PC-3 (cell line): ENCODE measurements around the gene PLXND1. TPM values are rescaled to one million over a fixed set of nuclear protein-coding genes. Genes with fewer than 3 reads are reported as not detected.

Experiments
- ATAC-seq: fragments of 200-7000 bp; cut with Tn5 transposase; 2 replicates; pipeline ENCODE4 v1.9.1; 2020; ENCODE audit warnings: mild to moderate bottlenecking, moderate library complexity
- BruUV-seq: library from RNA; stranded (reverse); fragments of 400-500 nt; replicated peaks from 2 replicates; lab custom pipeline; 2021; lab: Mats Ljungman, UMichigan
- CTCF ChIA-PET: fragments of 300-600 bp; sonication (Branson Sonifier 250); formaldehyde crosslinking; loops from one replicate; lab custom pipeline; 2022; ENCODE audit warnings: antibody characterized with exemption; lab: Charles Lee
- POLR2A ChIA-PET: fragments of 300-600 bp; sonication (Branson Sonifier 250); formaldehyde crosslinking; loops from one replicate; lab custom pipeline; 2022; ENCODE audit warnings: antibody characterized with exemption; ENCODE audit not compliant: unreplicated experiment; lab: Charles Lee
- DNase-seq: peaks from one replicate; pipeline ENCODE4 v3.0.0-alpha.2; 2015
- H2AFZ ChIP-seq: fragments of 300-600 bp; sonication (generic); 2 replicates; pipeline ENCODE4 v1.6.0; 2016; ENCODE audit warnings: antibody characterized with exemption, low read length
- H3F3A ChIP-seq: fragments of 300-600 bp; sonication (generic); one replicate; pipeline ENCODE4 v1.6.0; 2017; ENCODE audit warnings: antibody characterized with exemption, low read length, control low read depth, mild to moderate bottlenecking; ENCODE audit not compliant: unreplicated experiment
- H3K27ac ChIP-seq: fragments of 300-600 bp; sonication (generic); 2 replicates; pipeline ENCODE4 v1.5.1; 2016; ENCODE audit warnings: mild to moderate bottlenecking, low read length
- H3K27me3 ChIP-seq: fragments of 300-600 bp; sonication (generic); 2 replicates; pipeline ENCODE4 v1.6.1; 2016; ENCODE audit warnings: low read length, mixed read lengths
- H3K36me3 ChIP-seq: fragments of 300-600 bp; sonication (generic); 2 replicates; pipeline ENCODE4 v1.6.1; 2016; ENCODE audit warnings: low read depth, mixed run types, low read length, mixed read lengths
- H3K4me1 ChIP-seq: fragments of 300-600 bp; sonication (generic); 2 replicates; pipeline ENCODE4 v1.5.1; 2016; ENCODE audit warnings: low read length; ENCODE audit not compliant: insufficient read depth
- H3K4me2 ChIP-seq: fragments of 300-600 bp; sonication (generic); 2 replicates; pipeline ENCODE4 v1.6.0; 2016; ENCODE audit warnings: low read length
- H3K4me3 ChIP-seq: fragments of 300-600 bp; sonication (generic); 2 replicates; pipeline ENCODE4 v1.5.1; 2016; ENCODE audit warnings: mild to moderate bottlenecking, low read length, mixed read lengths
- H3K79me2 ChIP-seq: fragments of 300-600 bp; sonication (generic); 2 replicates; pipeline ENCODE4 v1.6.1; 2017; ENCODE audit warnings: low read length, mixed read lengths
- H3K9ac ChIP-seq: fragments of 300-600 bp; sonication (generic); 2 replicates; pipeline ENCODE4 v1.6.0; 2016; ENCODE audit warnings: mild to moderate bottlenecking, low read length
- H3K9me2 ChIP-seq: fragments of 300-600 bp; sonication (generic); replicated peaks from 2 replicates; pipeline ENCODE4 v1.6.1; 2016; ENCODE audit warnings: mixed run types, low read length, mixed read lengths
- H3K9me3 ChIP-seq: fragments of 300-600 bp; sonication (generic); 2 replicates; pipeline ENCODE4 v1.6.1; 2016; ENCODE audit warnings: low read length, mixed read lengths
- H4K20me1 ChIP-seq: fragments of 300-600 bp; sonication (generic); 2 replicates; pipeline ENCODE4 v1.6.1; 2016; ENCODE audit warnings: low read length, mixed read lengths
- CTCF ChIP-seq: fragments of 300-600 bp; sonication (generic); conservative IDR thresholded peaks from 2 replicates; pipeline ENCODE4 v1.5.1; 2017; ENCODE audit warnings: antibody characterized with exemption, low read depth, mild to moderate bottlenecking, low read length
- EZH2 ChIP-seq: fragments of 300-600 bp; sonication (generic); IDR thresholded peaks from one replicate; pipeline ENCODE4 v1.6.1; 2017; ENCODE audit warnings: antibody characterized with exemption, mild to moderate bottlenecking, low read length; ENCODE audit not compliant: unreplicated experiment
- EZH2phosphoT487 ChIP-seq: fragments of 300-600 bp; sonication (generic); IDR thresholded peaks from 2 replicates; pipeline ENCODE4 v1.6.1; 2018; ENCODE audit warnings: mild to moderate bottlenecking, antibody characterized with exemption, low read length, borderline replicate concordance
- intact Hi-C: fragments of 100-400 bp; cut with micrococcal nuclease; formaldehyde crosslinking; loops from 2 replicates; pipeline ENCODE4 v1.9.0; 2023
- total RNA-seq: library from RNA; depleted of rRNA; stranded (reverse); fragments of >200 nt; gene quantifications from 2 replicates; pipeline ENCODE4 v1.2.3, GENCODE V29; 2014

Gene PLXND1
- total RNA-seq, 1 experiment from 2014 or later, result 19.2 TPM

- ChIA-PET CTCF (no interaction called here), POLR2A (no interaction called here)
Measured at GRCh38 chr3:129572603-129573002, 33.9 kb downstream of the PLXND1 start.

GRCh38 chr3:129571605-129572547, 34.6 kb downstream of the PLXND1 start:
- no TSS peak for BruUV-seq
- intact Hi-C loops, result no loop called here
- no peaks in the 10 kb centered on the region for H3F3A ChIP-seq

More at GRCh38 chr3:129572603-129573002, 33.9 kb downstream of the PLXND1 start:
- Histone ChIP-seq H3F3A (no peaks in the 10 kb centered on the region), H3K4me1 (no peaks in the 10 kb centered on the region), H3K27ac (no peak overlapping the region), H3K9me2 (no peaks in the 10 kb centered on the region), H3K4me3 (no peak overlapping the region), H4K20me1 (no peaks in the 10 kb centered on the region), H3K9ac (no peak overlapping the region), H2AFZ (no peak overlapping the region), H3K9me3 (no peaks in the 10 kb centered on the region), H3K27me3 (no peaks in the 10 kb centered on the region), H3K36me3 (no peaks in the 10 kb centered on the region), H3K79me2 (no peaks in the 10 kb centered on the region), H3K4me2 (no peak overlapping the region)
- ATAC-seq (no peak), DNase-seq (no peak)
- BruUV-seq, result no TSS peak
- intact Hi-C loops, result no loop called here
- TF ChIP-seq EZH2phosphoT487, result no peak
- no peak for TF ChIP-seq EZH2
- TF ChIP-seq CTCF, result no peak

More at GRCh38 chr3:129571605-129572547, 34.6 kb downstream of the PLXND1 start:
- Histone ChIP-seq H3K27ac (no peak overlapping the region), H3K9me2 (no peaks in the 10 kb centered on the region), H3K9me3 (no peaks in the 10 kb centered on the region), H3K4me3 (no peak overlapping the region), H3K9ac (no peak overlapping the region), H4K20me1 (no peaks in the 10 kb centered on the region), H3K27me3 (no peaks in the 10 kb centered on the region), H3K4me1 (no peaks in the 10 kb centered on the region), H3K79me2 (no peaks in the 10 kb centered on the region), H2AFZ (no peak overlapping the region), H3K4me2 (no peak overlapping the region), H3K36me3 (no peaks in the 10 kb centered on the region)
- POLR2A ChIA-PET, result no interaction called here
- ATAC-seq (no peak), DNase-seq (no peak)
- CTCF ChIA-PET, result no interaction called here
- TF ChIP-seq CTCF, result no peak
- no peak for TF ChIP-seq EZH2
- no peak for TF ChIP-seq EZH2phosphoT487
